Measurements from ENCODE around the gene ENPP4.
A peak's percentile ranks its signal among the peaks of the same experiment; 100 is the strongest.
"Not testable (repeated sequence)": the region's sequence is repeated elsewhere in the genome, so short reads cannot be mapped to it uniquely, and the experiment has no call there.

ENPP4 gene

GRCh38 chr6:46131291-46131690 lies 1.5 kb downstream of the ENPP4 start:
- not testable (repeated sequence) for DNase-seq (ENCODE audit: low spot score)

- no peak for DNase-seq (ENCODE audit: low spot score)
These were observed 4.4 kb downstream of the ENPP4 start for GRCh38 chr6:46134216-46134615.

GRCh38 chr6:46135176-46135575 lies 5.4 kb downstream of the ENPP4 start:
- no peak for DNase-seq (ENCODE audit: low spot score)

- DNase-seq (ENCODE audit: low spot score): no peak
These were observed 7.0 kb downstream of the ENPP4 start for GRCh38 chr6:46136831-46137230.

- DNase-seq (ENCODE audit: low spot score): no peak
These were observed 7.6 kb downstream of the ENPP4 start for GRCh38 chr6:46137387-46137786.

GRCh38 chr6:46138281-46138680 lies 8.5 kb downstream of the ENPP4 start:
- no peak for DNase-seq (ENCODE audit: low spot score)

GRCh38 chr6:46144270-46144669 lies 14.5 kb downstream of the ENPP4 start:
- DNase-seq (ENCODE audit: low spot score): no peak

GRCh38 chr6:46149066-46149465 lies 19.3 kb downstream of the ENPP4 start:
- not testable (repeated sequence) for DNase-seq (ENCODE audit: low spot score)

GRCh38 chr6:46156701-46157100 lies 26.9 kb downstream of the ENPP4 start:
- no peak for DNase-seq (ENCODE audit: low spot score)

- no peak for DNase-seq (ENCODE audit: low spot score)
These were observed 29.4 kb downstream of the ENPP4 start for GRCh38 chr6:46159229-46159628.

GRCh38 chr6:46160102-46160501 lies 30.3 kb downstream of the ENPP4 start:
- no peak for DNase-seq (ENCODE audit: low spot score)

GRCh38 chr6:46170357-46171289 lies 40.8 kb downstream of the ENPP4 start, which contains the start of gene ENPP5:
Gene ENPP5, minus strand, starts transcription at chr6:46170980. Its CDS starts 2,718 bp downstream, at chr6:46168262.
- DNase-seq (ENCODE audit: low spot score): peak; percentile 38

GRCh38 chr6:46172176-46172575 lies 42.4 kb downstream of the ENPP4 start:
- DNase-seq (ENCODE audit: low spot score): no peak

- DNase-seq (ENCODE audit: low spot score): no peak
These were observed 45.1 kb downstream of the ENPP4 start for GRCh38 chr6:46174904-46175303.

GRCh38 chr6:46175446-46175845 lies 45.7 kb downstream of the ENPP4 start:
- peak; percentile 78 for DNase-seq (ENCODE audit: low spot score)

- DNase-seq (ENCODE audit: low spot score): no peak
These were observed 46.2 kb downstream of the ENPP4 start for GRCh38 chr6:46175976-46176375.

- DNase-seq (ENCODE audit: low spot score): no peak
These were observed 54.3 kb downstream of the ENPP4 start for GRCh38 chr6:46184114-46184513.

GRCh38 chr6:46186583-46186982 lies 56.8 kb downstream of the ENPP4 start:
- no peak for DNase-seq (ENCODE audit: low spot score)

GRCh38 chr6:46189726-46190125 lies 59.9 kb downstream of the ENPP4 start:
- DNase-seq (ENCODE audit: low spot score): no peak

- no peak for DNase-seq (ENCODE audit: low spot score)
These were observed 61.1 kb downstream of the ENPP4 start for GRCh38 chr6:46190889-46191288.

- DNase-seq (ENCODE audit: low spot score): no peak
These were observed 62.2 kb downstream of the ENPP4 start for GRCh38 chr6:46191961-46192360.
